ENCODE results near the gene ZFR.
A peak's percentile ranks its signal among the peaks of the same experiment; 100 is the strongest.
"Not testable (repeated sequence)": the region's sequence is repeated elsewhere in the genome, so short reads cannot be mapped to it uniquely, and the experiment has no call there.

Gene ZFR

DNA sequence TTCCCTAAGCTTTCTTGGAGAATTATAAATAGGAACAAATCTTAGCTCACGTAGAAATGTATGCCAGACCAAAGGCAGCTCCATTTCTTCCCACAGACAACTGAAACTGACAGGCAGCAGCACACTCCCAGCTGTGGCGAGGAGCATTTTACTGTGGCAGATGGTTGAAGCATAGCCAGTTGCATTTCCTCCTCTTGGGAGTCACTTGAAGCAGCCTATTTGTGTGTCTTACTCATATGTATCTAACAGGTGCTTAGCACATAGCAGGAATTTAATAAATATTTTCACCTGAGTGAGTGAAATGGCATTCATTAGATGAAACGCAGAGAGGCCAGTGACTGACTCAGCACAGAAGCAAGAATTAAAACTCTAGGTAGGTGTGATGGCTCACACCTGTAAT, 119.5 kb downstream of the ZFR start:
- no peaks in the 10 kb centered on the region for H3K4me1 ChIP-seq (ENCODE audit: control insufficient read depth in 1 of 2, insufficient read depth in 1 of 2, low read depth in 1 of 2, low read length in 1 of 2)
- no peaks in the 10 kb centered on the region for H3K36me3 ChIP-seq
- H3K9me3 ChIP-seq: peaks cover 4% of the 10 kb centered on the region
- no peak overlapping the region for H3K4me3 ChIP-seq (ENCODE audit: low read depth in 1 of 2, low read length in 1 of 2)
- H3K27ac ChIP-seq: no peak overlapping the region
- H3K27me3 ChIP-seq: no peaks in the 10 kb centered on the region
- TF ChIP-seq, protein P1, sequence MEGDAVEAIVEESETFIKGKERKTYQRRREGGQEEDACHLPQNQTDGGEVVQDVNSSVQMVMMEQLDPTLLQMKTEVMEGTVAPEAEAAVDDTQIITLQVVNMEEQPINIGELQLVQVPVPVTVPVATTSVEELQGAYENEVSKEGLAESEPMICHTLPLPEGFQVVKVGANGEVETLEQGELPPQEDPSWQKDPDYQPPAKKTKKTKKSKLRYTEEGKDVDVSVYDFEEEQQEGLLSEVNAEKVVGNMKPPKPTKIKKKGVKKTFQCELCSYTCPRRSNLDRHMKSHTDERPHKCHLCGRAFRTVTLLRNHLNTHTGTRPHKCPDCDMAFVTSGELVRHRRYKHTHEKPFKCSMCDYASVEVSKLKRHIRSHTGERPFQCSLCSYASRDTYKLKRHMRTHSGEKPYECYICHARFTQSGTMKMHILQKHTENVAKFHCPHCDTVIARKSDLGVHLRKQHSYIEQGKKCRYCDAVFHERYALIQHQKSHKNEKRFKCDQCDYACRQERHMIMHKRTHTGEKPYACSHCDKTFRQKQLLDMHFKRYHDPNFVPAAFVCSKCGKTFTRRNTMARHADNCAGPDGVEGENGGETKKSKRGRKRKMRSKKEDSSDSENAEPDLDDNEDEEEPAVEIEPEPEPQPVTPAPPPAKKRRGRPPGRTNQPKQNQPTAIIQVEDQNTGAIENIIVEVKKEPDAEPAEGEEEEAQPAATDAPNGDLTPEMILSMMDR (IDR thresholded peaks at IDR 0.05): no peak

DNA sequence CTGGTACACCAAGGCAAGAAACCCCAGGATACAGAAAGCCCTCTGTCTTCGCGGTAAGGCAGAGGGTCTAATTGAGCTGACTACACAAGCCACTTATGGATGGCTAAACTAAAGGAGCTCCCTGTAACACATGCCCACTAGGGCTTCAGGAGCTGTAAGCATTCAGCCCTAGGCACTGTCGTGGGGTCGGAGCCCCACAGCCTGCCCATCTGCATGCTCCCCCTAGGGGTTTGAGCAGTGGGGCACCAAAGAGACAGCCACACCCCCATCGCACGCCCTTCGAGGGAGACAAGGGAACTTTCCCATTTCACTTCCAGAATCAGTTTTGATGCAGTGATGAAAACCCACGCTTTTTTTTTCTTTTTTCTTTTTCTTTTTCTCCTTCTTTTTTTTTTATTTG, 120.8 kb downstream of the ZFR start:
- Histone ChIP-seq H3K4me3 (ENCODE audit: low read depth in 1 of 2, low read length in 1 of 2) (no peak overlapping the region), H3K9me3 (peaks cover 4% of the 10 kb centered on the region), H3K36me3 (no peaks in the 10 kb centered on the region), H3K4me1 (ENCODE audit: control insufficient read depth in 1 of 2, insufficient read depth in 1 of 2, low read depth in 1 of 2, low read length in 1 of 2) (no peaks in the 10 kb centered on the region), H3K27me3 (no peaks in the 10 kb centered on the region), H3K27ac (no peak overlapping the region)
- TF ChIP-seq, protein P1 (IDR thresholded peaks at IDR 0.05): no peak

DNA sequence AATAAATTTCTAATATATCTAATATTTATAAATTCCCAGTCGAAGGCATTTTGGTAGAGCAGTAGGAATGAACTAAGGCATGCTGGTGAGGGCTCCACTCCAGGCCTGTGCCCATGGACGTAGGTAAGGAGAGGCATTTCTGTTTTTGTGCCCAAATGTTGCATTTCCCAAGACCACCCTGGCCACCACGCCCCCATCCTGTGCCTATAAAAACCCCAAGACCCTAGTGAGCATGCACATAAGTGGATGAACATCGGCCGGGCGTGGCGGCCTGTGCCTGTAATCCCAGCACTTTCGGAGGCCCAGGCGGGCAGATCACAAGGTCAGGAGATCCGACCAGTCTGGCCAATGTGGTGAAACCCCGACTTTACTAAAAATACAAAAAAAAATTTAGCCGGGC, 121.7 kb downstream of the ZFR start:
- TF ChIP-seq, protein P1 (IDR thresholded peaks at IDR 0.05): no peak
- H3K4me1 ChIP-seq (ENCODE audit: control insufficient read depth in 1 of 2, insufficient read depth in 1 of 2, low read depth in 1 of 2, low read length in 1 of 2): no peaks in the 10 kb centered on the region
- no peaks in the 10 kb centered on the region for H3K36me3 ChIP-seq
- no peak overlapping the region for H3K27ac ChIP-seq
- no peaks in the 10 kb centered on the region for H3K27me3 ChIP-seq
- H3K9me3 ChIP-seq: peaks cover 4% of the 10 kb centered on the region
- H3K4me3 ChIP-seq (ENCODE audit: low read depth in 1 of 2, low read length in 1 of 2): no peak overlapping the region

DNA sequence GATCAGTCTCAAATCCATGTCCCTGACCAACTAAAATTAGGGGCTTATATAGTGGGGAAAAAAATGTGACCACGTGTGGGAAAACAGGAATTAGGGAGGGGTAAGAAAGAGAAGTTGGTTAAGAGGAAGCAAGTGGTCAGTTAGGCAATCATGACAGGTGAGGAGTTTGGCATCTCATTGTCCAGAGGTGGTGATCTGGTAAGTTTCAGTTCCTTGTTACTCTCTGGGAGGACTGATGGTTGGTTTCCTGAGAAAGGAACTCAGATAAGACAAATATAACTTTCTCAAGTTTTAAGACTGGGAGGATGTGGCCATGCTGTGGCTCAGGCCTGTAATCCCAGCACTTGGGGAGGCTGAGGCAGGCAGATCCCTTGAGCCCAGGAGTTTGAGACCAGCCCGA, 122.8 kb downstream of the ZFR start:
- H3K36me3 ChIP-seq; H3K4me3 ChIP-seq (ENCODE audit: low read depth in 1 of 2, low read length in 1 of 2); H3K4me1 ChIP-seq (ENCODE audit: control insufficient read depth in 1 of 2, insufficient read depth in 1 of 2, low read depth in 1 of 2, low read length in 1 of 2); H3K27me3 ChIP-seq; H3K9me3 ChIP-seq: not testable (repeated sequence)
- H3K27ac ChIP-seq: peak overlapping the region; percentile 33

DNA sequence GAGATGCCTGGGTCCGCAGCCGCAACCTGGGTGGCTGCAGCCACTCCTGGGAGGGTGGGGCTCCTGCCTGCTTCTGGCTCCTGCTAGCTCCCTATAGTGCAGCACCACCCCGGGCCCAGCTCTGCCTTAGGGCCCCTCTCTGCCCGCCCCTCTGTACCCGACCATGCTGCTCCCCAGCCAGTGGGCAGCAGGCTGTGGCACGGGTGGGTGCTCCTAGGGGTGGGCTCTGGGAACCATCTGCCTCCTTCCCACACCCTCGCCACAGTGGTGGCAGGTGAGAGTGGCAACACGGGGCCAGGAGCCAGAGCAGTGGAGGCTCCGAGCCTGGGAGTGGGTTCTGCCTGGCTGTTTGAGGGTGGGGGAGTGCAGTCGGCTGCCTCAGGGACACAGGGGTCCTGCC, 124.0 kb downstream of the ZFR start:
- Histone ChIP-seq H3K27ac (no peak overlapping the region), H3K4me3 (ENCODE audit: low read depth in 1 of 2, low read length in 1 of 2) (no peak overlapping the region), H3K9me3 (peaks cover 4% of the 10 kb centered on the region), H3K27me3 (no peaks in the 10 kb centered on the region), H3K36me3 (no peaks in the 10 kb centered on the region), H3K4me1 (ENCODE audit: control insufficient read depth in 1 of 2, insufficient read depth in 1 of 2, low read depth in 1 of 2, low read length in 1 of 2) (no peaks in the 10 kb centered on the region)
- TF ChIP-seq, protein P1 (IDR thresholded peaks at IDR 0.05): no peak

DNA sequence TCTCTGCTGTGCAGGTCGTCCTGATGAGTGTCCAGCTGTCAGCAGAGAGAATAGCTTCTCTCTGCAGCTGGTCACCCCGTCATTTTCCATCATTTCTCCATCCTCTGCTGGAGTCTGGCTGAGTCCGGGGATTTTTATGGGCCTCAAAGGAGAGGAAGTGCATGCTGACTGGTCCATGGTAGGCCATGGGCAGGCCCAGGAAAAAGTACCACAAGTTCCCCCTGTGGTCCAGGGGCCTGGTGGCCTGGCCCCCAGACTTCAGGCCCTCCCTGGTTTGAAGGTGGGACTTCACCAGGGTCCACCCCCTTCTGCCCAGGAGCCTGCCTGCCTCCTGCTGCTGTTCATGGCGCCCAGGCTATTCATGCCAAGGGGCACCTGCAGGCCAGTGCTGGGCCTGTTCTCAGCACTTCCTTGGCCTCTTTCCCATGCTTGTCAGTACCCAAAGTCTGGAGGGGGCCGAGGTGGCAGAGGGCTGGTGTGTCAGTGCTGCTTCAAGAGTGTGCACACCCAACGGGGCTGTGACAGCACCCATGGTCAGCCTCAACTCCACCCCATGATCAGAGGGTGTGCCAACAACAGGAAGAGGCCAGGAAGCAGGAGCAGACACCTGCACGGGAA, 124.5 kb downstream of the ZFR start:
- no peaks in the 10 kb centered on the region for H3K36me3 ChIP-seq
- peaks cover 4% of the 10 kb centered on the region for H3K9me3 ChIP-seq
- no peak overlapping the region for H3K4me3 ChIP-seq (ENCODE audit: low read depth in 1 of 2, low read length in 1 of 2)
- H3K27ac ChIP-seq: no peak overlapping the region
- TF ChIP-seq, protein P1 (IDR thresholded peaks at IDR 0.05): no peak
- H3K4me1 ChIP-seq (ENCODE audit: control insufficient read depth in 1 of 2, insufficient read depth in 1 of 2, low read depth in 1 of 2, low read length in 1 of 2): no peaks in the 10 kb centered on the region
- no peaks in the 10 kb centered on the region for H3K27me3 ChIP-seq
